ENCODE results near the gene JPH3. TPM values are rescaled to one million over a fixed set of nuclear protein-coding genes. Genes with fewer than 3 reads are reported as not detected.

JPH3 gene
- total RNA-seq, 1 experiment from 2014 or later, result not detected

GRCh38 chr16:87569601-87570571, 32.4 kb upstream of the JPH3 start:
- no TSS peak for BruUV-seq (replicated peaks)
- Histone ChIP-seq H3K27ac (no peak overlapping the region), H2AFZ (no peak overlapping the region), H3K79me2 (ENCODE audit: low read depth) (no peaks in the 10 kb centered on the region), H3K4me3 (no peak overlapping the region), H3K9me2 (ENCODE audit: insufficient read depth) (no peaks in the 10 kb centered on the region), H3F3A (ENCODE audit: insufficient read depth, low read depth) (no peaks in the 10 kb centered on the region), H3K4me1 (replicated peaks; ENCODE audit: insufficient read depth) (no peaks in the 10 kb centered on the region), H3K4me2 (no peak overlapping the region), H3K36me3 (ENCODE audit: low read depth) (no peaks in the 10 kb centered on the region), H4K20me1 (ENCODE audit: insufficient read depth) (no peaks in the 10 kb centered on the region), H3K9me3 (ENCODE audit: insufficient read depth, low read depth) (no peaks in the 10 kb centered on the region; the same call in 1 of the 2 replicates), H3K27me3 (ENCODE audit: insufficient read depth, low read depth) (peaks cover 74% of the 10 kb centered on the region)
- intact Hi-C loops (cut with micrococcal nuclease; ENCODE audit: unreplicated experiment), result loop anchor here (5.0 to 10.0 kb wide), 2 partner anchors 105 to 153 kb away; no protein-coding TSS in a partner anchor
- no peak for TF ChIP-seq CTCF (conservative IDR thresholded peaks at IDR 0.05)
- TF ChIP-seq EZH2 (IDR thresholded peaks at IDR 0.05; ENCODE audit: low read depth), result no peak
- DNase-seq, result peak in 1 of 2 experiments; percentile 29
- ChIA-PET POLR2A (ENCODE audit: unreplicated experiment) (no interaction called here), CTCF (interaction anchor here (1.5 kb wide), 2 partner anchors 108 to 153 kb away, joined by 3 to 7 read pairs; no protein-coding TSS in a partner anchor)

- ChIA-PET POLR2A (ENCODE audit: unreplicated experiment) (no interaction called here), CTCF (interaction anchor here (1.5 kb wide), 2 partner anchors 109 to 154 kb away, joined by 3 to 7 read pairs; no protein-coding TSS in a partner anchor)
- Histone ChIP-seq H3K4me2 (no peak overlapping the region), H3F3A (ENCODE audit: insufficient read depth, low read depth) (no peaks in the 10 kb centered on the region), H3K36me3 (ENCODE audit: low read depth) (no peaks in the 10 kb centered on the region), H3K9me2 (ENCODE audit: insufficient read depth) (no peaks in the 10 kb centered on the region), H3K79me2 (ENCODE audit: low read depth) (no peaks in the 10 kb centered on the region), H4K20me1 (ENCODE audit: insufficient read depth) (no peaks in the 10 kb centered on the region), H3K9me3 (ENCODE audit: insufficient read depth, low read depth) (no peaks in the 10 kb centered on the region; the same call in 1 of the 2 replicates), H3K27me3 (ENCODE audit: insufficient read depth, low read depth) (peaks cover 75% of the 10 kb centered on the region), H3K27ac (no peak overlapping the region), H3K4me1 (replicated peaks; ENCODE audit: insufficient read depth) (no peaks in the 10 kb centered on the region), H2AFZ (no peak overlapping the region), H3K4me3 (no peak overlapping the region)
- TF ChIP-seq CTCF (conservative IDR thresholded peaks at IDR 0.05) (no peak), EZH2 (IDR thresholded peaks at IDR 0.05; ENCODE audit: low read depth) (no peak)
- DNase-seq, result no peak
- no TSS peak for BruUV-seq (replicated peaks)
- intact Hi-C loops (cut with micrococcal nuclease; ENCODE audit: unreplicated experiment), result loop anchor here (5.0 to 10.0 kb wide), 2 partner anchors 106 to 153 kb away; no protein-coding TSS in a partner anchor
These were observed 31.8 kb upstream of the JPH3 start for GRCh38 chr16:87570572-87570937.

GRCh38 chr16:87570938-87571867, 31.1 kb upstream of the JPH3 start:
- no peaks in the 10 kb centered on the region for H3F3A ChIP-seq (ENCODE audit: insufficient read depth, low read depth)
- no peak overlapping the region for H3K4me2 ChIP-seq
- no peaks in the 10 kb centered on the region for H3K4me1 ChIP-seq (replicated peaks; ENCODE audit: insufficient read depth)
- H3K79me2 ChIP-seq (ENCODE audit: low read depth), result no peaks in the 10 kb centered on the region
- H3K9me3 ChIP-seq (ENCODE audit: insufficient read depth, low read depth), result no peaks in the 10 kb centered on the region; the same call in 1 of the 2 replicates
- ChIA-PET CTCF (interaction anchor here (0.6 to 1.5 kb wide), 4 partner anchors 11 to 155 kb away, joined by 3 to 7 read pairs (median 5); no protein-coding TSS in a partner anchor), POLR2A (ENCODE audit: unreplicated experiment) (interaction anchor here (0.6 kb wide), 1 partner anchor 89 kb away, joined by 4 read pairs; no protein-coding TSS in a partner anchor)
- no peak overlapping the region for H2AFZ ChIP-seq
- no peaks in the 10 kb centered on the region for H3K36me3 ChIP-seq (ENCODE audit: low read depth)
- intact Hi-C loops (cut with micrococcal nuclease; ENCODE audit: unreplicated experiment), result loop anchor here (5.0 to 10.0 kb wide), 2 partner anchors 106 to 154 kb away; no protein-coding TSS in a partner anchor
- BruUV-seq (replicated peaks), result no TSS peak
- DNase-seq, result peak; percentile 36 to 58
- no peaks in the 10 kb centered on the region for H3K9me2 ChIP-seq (ENCODE audit: insufficient read depth)
- TF ChIP-seq EZH2 (IDR thresholded peaks at IDR 0.05; ENCODE audit: low read depth) (0 out of 2 replicates have a peak, but pooled peaks have one; percentile 30), CTCF (conservative IDR thresholded peaks at IDR 0.05) (peak; percentile 63)
- no peak overlapping the region for H3K27ac ChIP-seq
- H4K20me1 ChIP-seq (ENCODE audit: insufficient read depth), result no peaks in the 10 kb centered on the region
- H3K4me3 ChIP-seq, result no peak overlapping the region
- H3K27me3 ChIP-seq (ENCODE audit: insufficient read depth, low read depth), result peaks cover 72% of the 10 kb centered on the region
